IMR-90 (cell line): ENCODE measurements around the gene SNAP25. TPM values are rescaled to one million over a fixed set of nuclear protein-coding genes. Genes with fewer than 3 reads are reported as not detected.

Experiments used
- ATAC-seq: fragments of 200-7000 bp; cut with Tn5 transposase; 2 replicates; pipeline ENCODE4 v1.9.1; 2020; ENCODE audit warnings: low read depth, mild to moderate bottlenecking, moderate library complexity
- BruUV-seq: library from RNA; stranded (reverse); fragments of 400-500 nt; replicated peaks from 2 replicates; lab custom pipeline; 2021; lab: Mats Ljungman, UMichigan
- CTCF ChIA-PET: fragments of 300-600 bp; formaldehyde crosslinking; extraction: SDS; loops from one replicate; lab custom pipeline; 2021; ENCODE audit warnings: antibody characterized with exemption; lab: Yijun Ruan, JAX
- POLR2A ChIA-PET: fragments of 300-600 bp; sonication (Branson Sonifier 250); formaldehyde crosslinking; loops from one replicate; lab custom pipeline; 2022; ENCODE audit warnings: antibody characterized with exemption; ENCODE audit not compliant: unreplicated experiment; lab: Charles Lee
- DNase-seq: peaks from one replicate; pipeline ENCODE4 v3.0.0; 2013
- H2AFZ ChIP-seq: replicated peaks from 2 replicates; pipeline ENCODE3; 2013; ENCODE audit warnings: low read length, mild to moderate bottlenecking; ENCODE audit not compliant: poor library complexity
- H2AK5ac ChIP-seq: 2 replicates; pipeline ENCODE4 v1.6.1; 2013; ENCODE audit warnings: low read depth, low read length, inconsistent platforms
- H2AK9ac ChIP-seq: replicated peaks from 2 replicates; pipeline ENCODE3; 2013; ENCODE audit warnings: mild to moderate bottlenecking, low read depth, low read length, moderate library complexity; ENCODE audit not compliant: poor library complexity
- H2BK120ac ChIP-seq: 2 replicates; pipeline ENCODE4 v1.6.1; 2013; ENCODE audit warnings: low read depth, low read length, inconsistent platforms
- H2BK15ac ChIP-seq: 3 replicates; pipeline ENCODE4 v1.6.1; 2013; ENCODE audit warnings: low read depth, low read length, inconsistent platforms
- H2BK20ac ChIP-seq: 2 replicates; pipeline ENCODE4 v1.6.1; 2013; ENCODE audit warnings: low read depth, mild to moderate bottlenecking, inconsistent platforms, low read length, moderate library complexity
- H2BK5ac ChIP-seq: 2 replicates; pipeline ENCODE4 v1.6.1; 2013; ENCODE audit warnings: mild to moderate bottlenecking, low read depth, low read length, inconsistent platforms; ENCODE audit not compliant: poor library complexity, severe bottlenecking
- H3K14ac ChIP-seq: replicated peaks from 2 replicates; pipeline ENCODE4 v1.6.1; 2013; ENCODE audit warnings: low read depth, low read length, inconsistent platforms
- H3K18ac ChIP-seq: 2 replicates; pipeline ENCODE4 v1.6.1; 2013; ENCODE audit warnings: low read depth, low read length, control low read depth
- H3K23ac ChIP-seq: 2 replicates; pipeline ENCODE4 v1.6.1; 2013; ENCODE audit warnings: low read depth, low read length, inconsistent platforms
- H3K27ac ChIP-seq: 2 replicates; pipeline ENCODE4 v1.5.1; 2013; ENCODE audit warnings: mild to moderate bottlenecking, control low read depth, low read length; ENCODE audit not compliant: insufficient read depth
- H3K27me3 ChIP-seq: 2 replicates; pipeline ENCODE4 v1.6.1; 2013; ENCODE audit warnings: low read length; ENCODE audit not compliant: control insufficient read depth, insufficient read depth
- H3K36me3 ChIP-seq: 2 replicates; pipeline ENCODE4 v1.6.1; 2013; ENCODE audit warnings: low read length, mixed read lengths; ENCODE audit not compliant: control insufficient read depth, insufficient read depth
- H3K4ac ChIP-seq: 2 replicates; pipeline ENCODE4 v1.6.1; 2013; ENCODE audit warnings: low read depth, low read length, inconsistent platforms
- H3K4me1 ChIP-seq: 2 replicates; pipeline ENCODE4 v1.6.1; 2013; ENCODE audit warnings: low read length, mixed read lengths; ENCODE audit not compliant: control insufficient read depth, insufficient read depth
- H3K4me2 ChIP-seq: 2 replicates; pipeline ENCODE4 v1.6.1; 2013; ENCODE audit warnings: low read depth, mild to moderate bottlenecking, control low read depth, low read length, moderate library complexity
- H3K4me3 ChIP-seq: 2 replicates; pipeline ENCODE4 v1.5.1; 2013; ENCODE audit warnings: low read depth, mild to moderate bottlenecking, control low read depth, low read length, moderate library complexity; ENCODE audit not compliant: insufficient read depth
- H3K56ac ChIP-seq: 2 replicates; pipeline ENCODE4 v1.6.1; 2013; ENCODE audit warnings: low read length, inconsistent platforms; ENCODE audit not compliant: insufficient read depth; ENCODE audit errors: extremely low read depth
- H3K79me1 ChIP-seq, 2 experiments: 2 replicates each; pipeline ENCODE4 v1.6.1; 2013; ENCODE audit warnings: low read length in 2 of 2, inconsistent platforms in 1 of 2, low read depth in 1 of 2
- H3K9ac ChIP-seq: 2 replicates; pipeline ENCODE4 v1.6.1; 2013; ENCODE audit warnings: low read depth, low read length, control low read depth
- H3K9me1 ChIP-seq: 2 replicates; pipeline ENCODE4 v1.6.1; 2013; ENCODE audit warnings: low read length, inconsistent platforms; ENCODE audit not compliant: insufficient read depth
- H3K9me3 ChIP-seq: 2 replicates; pipeline ENCODE4 v1.6.1; 2013; ENCODE audit warnings: low read length; ENCODE audit not compliant: control insufficient read depth, insufficient read depth
- H4K20me1 ChIP-seq: 2 replicates; pipeline ENCODE4 v1.6.1; 2013; ENCODE audit warnings: low read length, inconsistent platforms; ENCODE audit not compliant: insufficient read depth
- H4K5ac ChIP-seq: 2 replicates; pipeline ENCODE4 v1.6.1; 2013; ENCODE audit warnings: mild to moderate bottlenecking, low read depth, low read length, control low read depth
- H4K8ac ChIP-seq, 2 experiments: 2 replicates each; pipeline ENCODE4 v1.6.1; 2013; ENCODE audit warnings: low read depth in 2 of 2, low read length in 2 of 2, control low read depth in 1 of 2, inconsistent platforms in 1 of 2
- H4K91ac ChIP-seq: 2 replicates; pipeline ENCODE4 v1.6.1; 2013; ENCODE audit warnings: low read depth, low read length, inconsistent platforms; ENCODE audit not compliant: insufficient read depth
- BHLHE40 ChIP-seq: fragments of 150-350 bp; IDR thresholded peaks from 2 replicates; pipeline ENCODE4 v1.6.1; 2016; ENCODE audit warnings: mild to moderate bottlenecking, low read depth, low read length
- CEBPB ChIP-seq: IDR thresholded peaks from 2 replicates; pipeline ENCODE4 v1.6.1; 2012; ENCODE audit warnings: low read depth, low read length, improper control_type of control experiment
- CHD1 ChIP-seq: IDR thresholded peaks from 2 replicates; pipeline ENCODE4 v1.6.1; 2012; ENCODE audit warnings: low read depth, low read length, improper control_type of control experiment
- FOS ChIP-seq: fragments of 150-350 bp; IDR thresholded peaks from 2 replicates; pipeline ENCODE4 v1.6.1; 2016; ENCODE audit warnings: low read depth, low read length
- MAFK ChIP-seq: IDR thresholded peaks from 2 replicates; pipeline ENCODE4 v1.6.1; 2012; ENCODE audit warnings: low read depth, low read length, improper control_type of control experiment
- MAZ ChIP-seq: IDR thresholded peaks from 2 replicates; pipeline ENCODE4 v1.6.1; 2012; ENCODE audit warnings: low read depth, mild to moderate bottlenecking, low read length, improper control_type of control experiment, moderate library complexity, borderline replicate concordance
- MXI1 ChIP-seq: IDR thresholded peaks from 2 replicates; pipeline ENCODE4 v1.6.1; 2012; ENCODE audit warnings: low read depth, mild to moderate bottlenecking, low read length, moderate library complexity, borderline replicate concordance
- NFE2L2 ChIP-seq: fragments of 150-350 bp; IDR thresholded peaks from 2 replicates; pipeline ENCODE4 v1.6.1; 2016; ENCODE audit warnings: low read depth, mild to moderate bottlenecking, low read length
- POLR2A ChIP-seq: IDR thresholded peaks from 2 replicates; pipeline ENCODE4 v1.6.1; 2012; ENCODE audit warnings: mild to moderate bottlenecking, low read depth, low read length
- RAD21 ChIP-seq: IDR thresholded peaks from 2 replicates; pipeline ENCODE4 v1.6.1; 2012; ENCODE audit warnings: low read length, improper control_type of control experiment
- RCOR1 ChIP-seq: IDR thresholded peaks from 2 replicates; pipeline ENCODE4 v1.6.1; 2012; ENCODE audit warnings: mild to moderate bottlenecking, low read length, improper control_type of control experiment; ENCODE audit not compliant: insufficient replicate concordance
- RFX5 ChIP-seq: IDR thresholded peaks from 2 replicates; pipeline ENCODE4 v1.8.0; 2012; ENCODE audit warnings: low read depth, mild to moderate bottlenecking, low read length, moderate library complexity
- SMC3 ChIP-seq: fragments of 150-350 bp; IDR thresholded peaks from 2 replicates; pipeline ENCODE4 v1.6.1; 2016; ENCODE audit warnings: low read depth, mild to moderate bottlenecking, antibody characterized with exemption, low read length, moderate library complexity
- WGBS, 2 experiments: methylation state at CpG; one replicate each; pipeline versions ENCODE4 v1.1.5 to v1.1.7; 2013; ENCODE audit warnings: missing lambda C conversion rate in 2 of 2; ENCODE audit not compliant: insufficient read length in 1 of 2; ENCODE audit errors: extremely low coverage in 2 of 2; 5-methylcytosine and 5-hydroxymethylcytosine counted together
- dilution Hi-C: fragments of 300-500 bp; cut with HindIII; formaldehyde crosslinking; loops from one replicate; pipeline ENCODE4 v1.14.3; 2018; ENCODE audit warnings: low sequenced_read_pairs; ENCODE audit not compliant: unreplicated experiment
- in situ Hi-C: fragments of 300-500 bp; cut with MboI; formaldehyde crosslinking; loops from 3 replicates; pipeline ENCODE4 v1.14.3; 2019; ENCODE audit warnings: low sequenced_read_pairs, inconsistent platforms, mixed read lengths
- intact Hi-C: fragments of 100-400 bp; cut with micrococcal nuclease; formaldehyde crosslinking; loops from 2 replicates; pipeline ENCODE4 v1.10.0; 2022
- polyA plus RNA-seq, 3 experiments: library from polyadenylated mRNA; depleted of rRNA; stranded (reverse); fragments of >200 nt; gene quantifications; 2 replicates each; pipeline ENCODE4 v1.2.3, GENCODE V29; 2012; ENCODE audit warnings: low replicate concordance in 1 of 3
- total RNA-seq: library from RNA; depleted of rRNA; stranded (reverse); fragments of >200 nt; gene quantifications from 2 replicates; pipeline ENCODE4 v1.2.3, GENCODE V29; 2012
- TF ChIP-seq, protein P1 (sequence below): fragments of 150-350 bp; IDR thresholded peaks from 2 replicates; pipeline ENCODE4 v1.6.1; 2016; ENCODE audit warnings: low read depth, mild to moderate bottlenecking, low read length, moderate library complexity, borderline replicate concordance
- TF ChIP-seq, protein P2 (sequence below): fragments of 150-350 bp; IDR thresholded peaks from 2 replicates; pipeline ENCODE4 v1.6.1; 2017; ENCODE audit warnings: mild to moderate bottlenecking, antibody characterized with exemption, low read length, low read depth
- TF ChIP-seq, protein P3 (sequence below): conservative IDR thresholded peaks from 2 replicates; pipeline ENCODE4 v1.5.1; 2012; ENCODE audit warnings: mild to moderate bottlenecking, low read depth, low read length, improper control_type of control experiment

Gene SNAP25
- total and polyA plus RNA-seq, 2 of the 4 experiments (the other 2 are of a cell fraction), result 1.1 to 2.8 TPM

DNA sequence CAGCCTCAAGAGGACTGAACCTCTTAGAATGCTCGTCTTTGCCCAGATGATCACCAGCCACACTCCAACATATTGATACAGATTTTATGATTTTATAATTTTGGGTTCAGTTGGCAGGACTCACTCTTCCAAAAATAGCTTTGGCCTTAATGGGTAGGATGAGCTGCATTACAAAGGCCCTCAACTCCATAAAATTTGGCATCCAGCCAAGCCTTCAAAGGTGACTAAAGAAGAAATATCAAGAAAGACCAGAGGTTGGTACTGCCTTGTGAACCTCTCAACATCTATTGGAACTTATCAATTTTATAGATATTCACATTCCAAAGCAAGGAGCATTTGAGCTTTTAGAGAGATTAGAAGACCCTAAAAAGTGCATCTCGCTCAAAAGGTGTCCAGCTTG, 48.4 kb upstream of the SNAP25 start:
- dilution Hi-C loops, result no loop called here

More for the DNA sequence above, 48.4 kb upstream of the SNAP25 start:
- ChIA-PET CTCF (no interaction called here), POLR2A (no interaction called here)
- Histone ChIP-seq H4K20me1 (no peaks in the 10 kb centered on the region), H4K91ac (no peak overlapping the region), H2BK120ac (no peak overlapping the region), H3K56ac (no peak overlapping the region), H3K4me3 (no peak overlapping the region), H3K4ac (no peak overlapping the region), H3K23ac (no peak overlapping the region), H3K14ac (no peak overlapping the region), H3K4me2 (no peak overlapping the region), H2BK5ac (no peak overlapping the region), H3K9me1 (no peaks in the 10 kb centered on the region; the same call in 1 of the 2 replicates), H2AFZ (no peak overlapping the region), H3K27me3 (peaks cover 6% of the 10 kb centered on the region), H3K18ac (no peak overlapping the region), H2BK15ac (no peak overlapping the region), H4K8ac (no peak overlapping the region), H3K9ac (no peak overlapping the region), H3K4me1 (peaks cover 2% of the 10 kb centered on the region; the same call in 1 of the 2 replicates), H4K5ac (no peak overlapping the region), H3K79me1 (no peaks in the 10 kb centered on the region), H3K36me3 (no peaks in the 10 kb centered on the region), H2AK9ac (no peak overlapping the region), H2BK20ac (no peak overlapping the region), H3K9me3 (peaks cover 3% of the 10 kb centered on the region; the same call in 1 of the 2 replicates), H3K27ac (no peak overlapping the region), H2AK5ac (no peak overlapping the region)
- WGBS, 2 experiments, result no CpG with 5 or more reads among the region's 2 CpGs
- in situ Hi-C loops (no loop called here), intact Hi-C loops (no loop called here)
- ATAC-seq (no peak), DNase-seq (no peak)
- no peak for TF ChIP-seq POLR2A
- TF ChIP-seq, protein P1, sequence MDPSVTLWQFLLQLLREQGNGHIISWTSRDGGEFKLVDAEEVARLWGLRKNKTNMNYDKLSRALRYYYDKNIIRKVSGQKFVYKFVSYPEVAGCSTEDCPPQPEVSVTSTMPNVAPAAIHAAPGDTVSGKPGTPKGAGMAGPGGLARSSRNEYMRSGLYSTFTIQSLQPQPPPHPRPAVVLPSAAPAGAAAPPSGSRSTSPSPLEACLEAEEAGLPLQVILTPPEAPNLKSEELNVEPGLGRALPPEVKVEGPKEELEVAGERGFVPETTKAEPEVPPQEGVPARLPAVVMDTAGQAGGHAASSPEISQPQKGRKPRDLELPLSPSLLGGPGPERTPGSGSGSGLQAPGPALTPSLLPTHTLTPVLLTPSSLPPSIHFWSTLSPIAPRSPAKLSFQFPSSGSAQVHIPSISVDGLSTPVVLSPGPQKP, result no peak
- TF ChIP-seq NFE2L2, result no peak
- TF ChIP-seq BHLHE40, result no peak
- no peak for TF ChIP-seq MAFK
- TF ChIP-seq FOS, result no peak
- TF ChIP-seq RFX5, result no peak
- TF ChIP-seq, protein P2, sequence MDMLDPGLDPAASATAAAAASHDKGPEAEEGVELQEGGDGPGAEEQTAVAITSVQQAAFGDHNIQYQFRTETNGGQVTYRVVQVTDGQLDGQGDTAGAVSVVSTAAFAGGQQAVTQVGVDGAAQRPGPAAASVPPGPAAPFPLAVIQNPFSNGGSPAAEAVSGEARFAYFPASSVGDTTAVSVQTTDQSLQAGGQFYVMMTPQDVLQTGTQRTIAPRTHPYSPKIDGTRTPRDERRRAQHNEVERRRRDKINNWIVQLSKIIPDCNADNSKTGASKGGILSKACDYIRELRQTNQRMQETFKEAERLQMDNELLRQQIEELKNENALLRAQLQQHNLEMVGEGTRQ, result no peak
- TF ChIP-seq SMC3, result no peak
- no peak for TF ChIP-seq RCOR1
- TF ChIP-seq MAZ, result no peak
- TF ChIP-seq MXI1, result no peak
- TF ChIP-seq, protein P3, sequence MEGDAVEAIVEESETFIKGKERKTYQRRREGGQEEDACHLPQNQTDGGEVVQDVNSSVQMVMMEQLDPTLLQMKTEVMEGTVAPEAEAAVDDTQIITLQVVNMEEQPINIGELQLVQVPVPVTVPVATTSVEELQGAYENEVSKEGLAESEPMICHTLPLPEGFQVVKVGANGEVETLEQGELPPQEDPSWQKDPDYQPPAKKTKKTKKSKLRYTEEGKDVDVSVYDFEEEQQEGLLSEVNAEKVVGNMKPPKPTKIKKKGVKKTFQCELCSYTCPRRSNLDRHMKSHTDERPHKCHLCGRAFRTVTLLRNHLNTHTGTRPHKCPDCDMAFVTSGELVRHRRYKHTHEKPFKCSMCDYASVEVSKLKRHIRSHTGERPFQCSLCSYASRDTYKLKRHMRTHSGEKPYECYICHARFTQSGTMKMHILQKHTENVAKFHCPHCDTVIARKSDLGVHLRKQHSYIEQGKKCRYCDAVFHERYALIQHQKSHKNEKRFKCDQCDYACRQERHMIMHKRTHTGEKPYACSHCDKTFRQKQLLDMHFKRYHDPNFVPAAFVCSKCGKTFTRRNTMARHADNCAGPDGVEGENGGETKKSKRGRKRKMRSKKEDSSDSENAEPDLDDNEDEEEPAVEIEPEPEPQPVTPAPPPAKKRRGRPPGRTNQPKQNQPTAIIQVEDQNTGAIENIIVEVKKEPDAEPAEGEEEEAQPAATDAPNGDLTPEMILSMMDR, result no peak
- no peak for TF ChIP-seq RAD21
- TF ChIP-seq CHD1, result no peak
- no peak for TF ChIP-seq CEBPB
- no TSS peak for BruUV-seq
